Ecto neural progenitor cell (in vitro differentiated cells): ENCODE data around the gene SMC4.
"Not testable (repeated sequence)": the region's sequence is repeated elsewhere in the genome, so short reads cannot be mapped to it uniquely, and the experiment has no call there.

Experiments
- DNase-seq: peaks from one replicate; pipeline ENCODE4 v3.0.0-alpha.2; 2018; ENCODE audit warnings: low spot score

SMC4 gene

DNA sequence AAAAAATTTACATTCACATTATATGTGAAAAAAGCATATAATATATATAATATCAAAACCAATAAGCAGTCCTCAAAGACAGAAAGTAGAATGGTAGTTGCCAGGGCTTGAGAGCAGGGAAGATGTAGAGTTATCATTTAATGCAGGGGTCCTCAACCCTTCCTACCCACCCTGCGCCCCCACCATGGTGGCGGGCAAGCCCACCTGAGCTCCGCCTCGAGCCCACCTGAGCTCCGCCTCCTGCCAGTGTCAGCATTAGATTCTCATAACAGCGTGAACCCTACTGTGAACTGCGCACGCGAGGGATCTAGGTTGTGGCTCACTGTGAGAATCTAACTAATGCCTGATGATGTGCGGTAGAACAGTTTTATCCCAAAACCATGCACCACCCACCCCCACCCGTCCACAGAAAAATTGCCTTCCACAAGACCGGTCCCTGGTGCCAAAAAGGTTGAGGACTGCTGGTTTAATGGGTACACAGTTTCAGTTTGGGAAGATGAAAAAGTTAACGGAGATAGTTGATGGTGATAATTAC is 47.1 kb downstream of the SMC4 start:
- DNase-seq: no peak

DNA sequence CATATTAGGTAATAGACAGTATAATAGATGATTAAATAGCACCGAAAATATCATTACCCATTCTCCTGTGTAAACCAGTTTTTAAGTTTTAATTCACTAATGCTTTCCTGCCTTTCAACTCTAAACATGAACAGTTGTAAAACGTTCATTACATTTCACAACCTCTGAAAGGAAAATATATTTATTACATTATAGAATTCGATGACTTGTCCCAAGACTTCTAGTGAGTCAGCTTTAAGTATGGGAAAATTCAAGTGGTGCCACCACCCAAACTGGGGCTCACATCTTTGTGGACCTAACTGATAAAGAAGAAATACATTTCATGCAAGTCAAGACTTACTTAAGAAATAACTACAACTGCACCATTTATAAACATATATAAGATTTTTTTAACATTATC is 48.1 kb downstream of the SMC4 start:
- DNase-seq: no peak

DNA sequence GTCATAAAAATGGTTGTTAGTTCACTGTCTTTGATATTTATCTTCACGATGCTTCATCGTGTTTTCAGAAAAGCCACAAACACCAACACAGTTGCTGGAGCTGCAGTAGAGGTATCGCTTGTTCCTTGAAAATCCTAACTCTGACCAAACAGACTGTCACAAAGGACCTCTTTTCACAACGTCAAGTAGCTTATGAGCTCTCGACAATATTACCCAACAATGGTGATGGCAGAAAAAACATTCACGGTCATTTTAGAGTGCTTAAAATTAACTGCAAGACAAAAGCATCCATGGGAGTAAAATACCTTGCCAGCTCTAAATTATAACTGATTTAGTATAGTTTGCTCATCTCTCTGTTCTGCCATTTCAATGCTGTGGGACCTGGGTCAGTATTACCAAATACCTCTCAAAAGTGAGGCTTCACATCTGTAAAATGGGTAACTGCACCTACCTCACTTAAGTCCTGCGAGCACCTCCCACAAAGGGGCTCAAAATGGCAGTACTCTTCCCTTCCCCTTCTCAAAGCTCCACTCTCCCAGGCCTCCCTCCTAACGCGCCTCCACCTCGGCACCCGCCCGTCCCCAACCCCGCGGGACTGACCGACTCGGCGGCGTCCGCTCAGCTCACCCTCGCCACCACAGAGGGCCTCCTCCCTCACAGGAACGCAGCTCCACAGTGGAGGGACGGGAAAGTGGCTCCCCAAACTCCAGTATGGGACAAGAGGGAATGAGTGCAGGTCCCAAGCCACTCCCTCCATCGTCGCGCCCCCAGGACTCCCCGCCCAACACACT is 49.6 kb downstream of the SMC4 start:
- no peak for DNase-seq

DNA sequence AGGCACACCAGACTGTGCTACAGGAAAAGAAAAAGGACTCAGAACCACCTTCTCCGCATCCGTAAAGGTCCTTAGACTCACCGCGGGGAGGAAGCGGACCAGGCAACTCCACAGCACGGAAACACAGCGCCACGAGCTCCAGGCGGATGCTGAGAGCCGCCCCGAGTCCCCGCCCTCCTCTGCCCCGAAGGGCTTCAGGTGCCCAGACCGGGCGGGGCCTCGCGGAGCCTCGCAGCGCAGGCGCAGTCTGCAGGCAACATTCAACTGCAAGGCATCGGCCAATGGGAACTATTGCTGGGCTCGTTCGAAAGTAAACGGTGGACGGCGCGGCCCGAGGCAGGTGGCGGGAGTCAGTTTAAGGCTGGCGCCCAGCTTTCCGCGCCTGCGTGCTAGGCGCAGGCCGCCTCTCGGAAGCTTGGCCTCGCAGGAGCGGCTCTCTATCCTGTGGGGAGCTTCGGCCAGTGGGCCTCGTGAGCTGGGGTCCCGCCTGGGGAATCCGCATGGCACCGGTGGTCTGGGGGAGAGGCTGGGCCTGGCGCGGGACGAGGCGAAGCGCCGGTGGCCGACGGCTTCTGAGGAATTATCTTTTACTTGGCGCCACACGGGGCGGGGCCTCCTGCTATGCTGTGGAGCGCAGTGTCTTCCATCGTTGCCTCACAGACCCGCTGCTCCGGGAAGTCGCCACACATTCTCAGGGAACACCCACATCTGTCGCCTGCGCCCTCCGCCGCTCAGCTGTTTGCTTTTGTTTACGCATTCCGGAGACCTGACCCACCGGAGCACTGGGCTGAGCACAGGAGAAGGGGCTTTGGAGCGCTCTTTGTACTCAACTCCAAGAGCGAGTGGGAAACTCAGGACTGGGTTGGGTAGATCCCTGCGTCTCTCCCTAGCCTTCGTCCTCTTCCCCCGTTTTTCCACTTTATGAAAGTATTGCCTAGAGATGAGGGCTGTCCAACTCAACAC is 50.5 kb downstream of the SMC4 start, which contains the start of gene TRIM59:
Gene TRIM59 (minus strand): TSS at position 151 of the 963 bp plus-strand sequence. CDS start 10,603 bp downstream, outside the sequence.
- peak; percentile 98 for DNase-seq

DNA sequence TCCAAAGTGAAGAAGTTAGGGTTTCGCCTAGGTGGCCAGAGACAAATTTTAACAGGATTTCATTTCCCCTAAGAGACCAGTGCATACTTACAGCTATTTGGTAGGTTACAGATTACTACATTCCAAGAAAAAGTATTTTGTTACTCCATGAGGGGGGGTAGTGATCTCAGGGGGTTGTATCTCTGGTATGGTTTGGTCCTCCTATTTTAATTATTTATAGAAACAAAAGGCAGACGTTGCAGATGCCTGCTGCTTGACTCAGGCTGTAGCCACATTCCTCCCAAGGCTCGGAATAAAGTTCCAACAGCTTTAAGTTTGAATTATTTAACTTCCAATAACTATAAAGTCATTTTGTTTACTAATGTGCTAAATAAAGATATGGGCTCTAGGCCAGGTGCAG is 51.4 kb downstream of the SMC4 start:
- DNase-seq: no peak

- no peak for DNase-seq
Measured at GRCh38 chr3:160451602-160452001, 52.2 kb downstream of the SMC4 start.

- not testable (repeated sequence) for DNase-seq
Measured at GRCh38 chr3:160452251-160452650, 52.8 kb downstream of the SMC4 start.

GRCh38 chr3:160454995-160455394 is 55.5 kb downstream of the SMC4 start:
- no peak for DNase-seq

DNA sequence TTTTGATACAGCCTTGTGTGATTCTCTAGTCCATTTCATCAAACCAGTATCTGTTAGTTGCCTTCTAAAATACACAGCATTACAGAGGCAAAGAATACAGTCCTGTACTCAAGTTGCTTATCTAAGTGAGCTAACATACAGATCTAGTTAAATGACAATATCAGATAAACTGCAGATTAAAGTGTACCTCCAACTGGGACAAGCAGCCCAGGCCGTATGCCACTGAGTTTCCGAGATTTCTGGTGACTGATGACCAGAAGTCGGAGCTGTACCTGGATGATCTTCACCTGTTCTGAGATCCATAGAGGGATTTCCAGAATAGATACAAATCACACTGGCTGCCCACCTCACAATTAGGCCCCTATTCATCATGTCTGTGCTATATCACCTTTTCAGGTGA is 56.4 kb downstream of the SMC4 start:
- DNase-seq: no peak

- no peak for DNase-seq
Measured at GRCh38 chr3:160458151-160458550, 58.7 kb downstream of the SMC4 start.

GRCh38 chr3:160459450-160459970 is 60.1 kb downstream of the SMC4 start:
- DNase-seq: no peak

DNA sequence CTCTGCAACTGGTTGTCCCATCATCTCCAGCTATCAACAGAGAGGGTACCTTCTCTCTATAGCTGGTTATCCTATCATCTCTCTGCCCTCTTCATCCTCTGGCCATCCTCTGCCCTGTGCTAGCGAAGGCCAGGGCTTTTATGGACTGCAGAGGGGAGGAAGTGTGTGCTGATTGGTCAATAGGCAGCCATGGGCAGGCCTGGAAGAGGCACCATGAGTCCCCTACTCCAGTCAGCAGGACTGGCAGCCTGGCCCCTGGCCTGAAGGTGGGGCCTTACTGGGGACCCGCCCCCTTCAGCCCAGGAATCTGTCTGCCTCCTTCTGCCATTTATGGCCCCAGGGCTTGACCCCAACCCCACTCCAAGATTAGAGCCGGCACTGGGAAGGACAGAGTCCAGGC is 60.6 kb downstream of the SMC4 start:
- no peak for DNase-seq

- no peak for DNase-seq
Measured at GRCh38 chr3:160464321-160464720, 64.9 kb downstream of the SMC4 start.

- DNase-seq: no peak
Measured at GRCh38 chr3:160464971-160465370, 65.5 kb downstream of the SMC4 start.

- DNase-seq: no peak
Measured at GRCh38 chr3:160470181-160470580, 70.7 kb downstream of the SMC4 start.

GRCh38 chr3:160471892-160472291 is 72.4 kb downstream of the SMC4 start:
- DNase-seq: no peak

DNA sequence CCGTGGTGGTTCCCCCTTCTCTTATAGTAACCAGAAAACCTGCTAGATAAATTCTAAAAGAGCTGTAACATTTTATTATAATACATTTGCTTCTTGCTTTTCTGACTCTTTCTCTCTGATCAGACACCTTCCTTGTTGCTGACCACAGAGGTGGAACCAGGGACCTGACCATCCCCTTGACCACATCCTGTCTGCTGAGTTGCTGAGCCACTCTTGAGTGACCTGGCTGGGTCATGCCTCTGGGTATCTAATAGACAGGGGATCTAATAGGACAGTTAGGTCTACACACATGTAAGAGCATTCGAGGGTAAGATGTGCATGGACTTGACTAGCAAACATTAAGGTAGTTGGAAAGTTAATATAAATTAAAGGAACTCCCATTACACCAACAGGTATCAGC is 72.9 kb downstream of the SMC4 start:
- no peak for DNase-seq

DNA sequence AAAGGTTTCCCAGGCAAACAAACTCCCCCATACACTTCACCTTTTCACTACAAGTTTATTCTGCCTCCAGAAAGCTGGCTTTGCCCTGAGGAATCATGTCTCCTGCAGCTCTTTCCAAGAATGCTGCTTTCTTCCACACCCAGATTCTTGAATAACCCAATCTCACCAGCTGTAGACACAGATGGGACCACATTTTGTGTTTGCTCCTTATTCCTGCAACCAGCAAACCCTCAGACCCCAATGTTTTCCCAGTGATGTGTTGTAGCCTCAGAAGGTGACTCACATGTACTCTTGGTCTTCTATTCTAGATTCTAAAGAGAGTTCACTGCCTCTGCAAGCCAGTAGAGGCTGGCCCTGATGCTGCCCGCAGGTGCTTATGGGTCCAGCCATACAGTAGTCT is 73.8 kb downstream of the SMC4 start:
- DNase-seq: no peak

- no peak for DNase-seq
Measured at GRCh38 chr3:160473978-160474377, 74.5 kb downstream of the SMC4 start.

- DNase-seq: no peak
Measured at GRCh38 chr3:160474416-160474838, 75.0 kb downstream of the SMC4 start.

DNA sequence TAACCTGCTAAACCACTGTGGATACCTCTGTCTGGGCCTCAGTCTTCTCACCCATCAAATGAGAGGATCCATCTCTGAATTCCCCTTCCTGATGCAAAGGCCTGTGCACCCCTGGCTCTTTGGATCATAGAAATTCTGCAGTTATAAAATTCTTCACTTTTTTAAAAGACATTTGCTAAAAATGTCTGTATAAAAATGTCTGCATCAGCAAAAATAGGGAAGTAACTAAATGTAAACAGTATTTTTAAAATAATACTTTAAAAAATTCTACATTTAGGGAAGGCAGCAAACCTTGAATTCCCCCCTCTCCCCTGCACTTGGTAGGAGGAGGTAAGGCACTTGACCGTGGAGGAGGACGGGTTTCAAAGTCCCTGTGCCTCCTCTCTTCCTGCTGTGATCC is 75.7 kb downstream of the SMC4 start:
- no peak for DNase-seq

- DNase-seq: no peak
Measured at GRCh38 chr3:160475884-160476283, 76.4 kb downstream of the SMC4 start.
